Fibroblast of pulmonary artery (primary cell): Measurements from ENCODE around the gene KMT2B.
A peak's percentile ranks its signal among the peaks of the same experiment; 100 is the strongest.

Experiments used
- DNase-seq: peaks from one replicate; pipeline ENCODE4 v3.0.0-alpha.2; 2010; ENCODE audit warnings: low read depth
- H3K4me3 ChIP-seq: replicated peaks from 2 replicates; pipeline ENCODE4 v1.5.1; 2011; ENCODE audit warnings: low read depth, mild to moderate bottlenecking, control low read depth, low read length, moderate library complexity
- TF ChIP-seq, protein P1 (sequence below): IDR thresholded peaks from 2 replicates; pipeline ENCODE4 v1.5.1; 2011; ENCODE audit warnings: mild to moderate bottlenecking, control low read depth, low read length, inconsistent platforms; ENCODE audit errors: missing control alignments

The KMT2B gene, protein sequence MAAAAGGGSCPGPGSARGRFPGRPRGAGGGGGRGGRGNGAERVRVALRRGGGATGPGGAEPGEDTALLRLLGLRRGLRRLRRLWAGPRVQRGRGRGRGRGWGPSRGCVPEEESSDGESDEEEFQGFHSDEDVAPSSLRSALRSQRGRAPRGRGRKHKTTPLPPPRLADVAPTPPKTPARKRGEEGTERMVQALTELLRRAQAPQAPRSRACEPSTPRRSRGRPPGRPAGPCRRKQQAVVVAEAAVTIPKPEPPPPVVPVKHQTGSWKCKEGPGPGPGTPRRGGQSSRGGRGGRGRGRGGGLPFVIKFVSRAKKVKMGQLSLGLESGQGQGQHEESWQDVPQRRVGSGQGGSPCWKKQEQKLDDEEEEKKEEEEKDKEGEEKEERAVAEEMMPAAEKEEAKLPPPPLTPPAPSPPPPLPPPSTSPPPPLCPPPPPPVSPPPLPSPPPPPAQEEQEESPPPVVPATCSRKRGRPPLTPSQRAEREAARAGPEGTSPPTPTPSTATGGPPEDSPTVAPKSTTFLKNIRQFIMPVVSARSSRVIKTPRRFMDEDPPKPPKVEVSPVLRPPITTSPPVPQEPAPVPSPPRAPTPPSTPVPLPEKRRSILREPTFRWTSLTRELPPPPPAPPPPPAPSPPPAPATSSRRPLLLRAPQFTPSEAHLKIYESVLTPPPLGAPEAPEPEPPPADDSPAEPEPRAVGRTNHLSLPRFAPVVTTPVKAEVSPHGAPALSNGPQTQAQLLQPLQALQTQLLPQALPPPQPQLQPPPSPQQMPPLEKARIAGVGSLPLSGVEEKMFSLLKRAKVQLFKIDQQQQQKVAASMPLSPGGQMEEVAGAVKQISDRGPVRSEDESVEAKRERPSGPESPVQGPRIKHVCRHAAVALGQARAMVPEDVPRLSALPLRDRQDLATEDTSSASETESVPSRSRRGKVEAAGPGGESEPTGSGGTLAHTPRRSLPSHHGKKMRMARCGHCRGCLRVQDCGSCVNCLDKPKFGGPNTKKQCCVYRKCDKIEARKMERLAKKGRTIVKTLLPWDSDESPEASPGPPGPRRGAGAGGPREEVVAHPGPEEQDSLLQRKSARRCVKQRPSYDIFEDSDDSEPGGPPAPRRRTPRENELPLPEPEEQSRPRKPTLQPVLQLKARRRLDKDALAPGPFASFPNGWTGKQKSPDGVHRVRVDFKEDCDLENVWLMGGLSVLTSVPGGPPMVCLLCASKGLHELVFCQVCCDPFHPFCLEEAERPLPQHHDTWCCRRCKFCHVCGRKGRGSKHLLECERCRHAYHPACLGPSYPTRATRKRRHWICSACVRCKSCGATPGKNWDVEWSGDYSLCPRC (N-terminal part only)

DNA sequence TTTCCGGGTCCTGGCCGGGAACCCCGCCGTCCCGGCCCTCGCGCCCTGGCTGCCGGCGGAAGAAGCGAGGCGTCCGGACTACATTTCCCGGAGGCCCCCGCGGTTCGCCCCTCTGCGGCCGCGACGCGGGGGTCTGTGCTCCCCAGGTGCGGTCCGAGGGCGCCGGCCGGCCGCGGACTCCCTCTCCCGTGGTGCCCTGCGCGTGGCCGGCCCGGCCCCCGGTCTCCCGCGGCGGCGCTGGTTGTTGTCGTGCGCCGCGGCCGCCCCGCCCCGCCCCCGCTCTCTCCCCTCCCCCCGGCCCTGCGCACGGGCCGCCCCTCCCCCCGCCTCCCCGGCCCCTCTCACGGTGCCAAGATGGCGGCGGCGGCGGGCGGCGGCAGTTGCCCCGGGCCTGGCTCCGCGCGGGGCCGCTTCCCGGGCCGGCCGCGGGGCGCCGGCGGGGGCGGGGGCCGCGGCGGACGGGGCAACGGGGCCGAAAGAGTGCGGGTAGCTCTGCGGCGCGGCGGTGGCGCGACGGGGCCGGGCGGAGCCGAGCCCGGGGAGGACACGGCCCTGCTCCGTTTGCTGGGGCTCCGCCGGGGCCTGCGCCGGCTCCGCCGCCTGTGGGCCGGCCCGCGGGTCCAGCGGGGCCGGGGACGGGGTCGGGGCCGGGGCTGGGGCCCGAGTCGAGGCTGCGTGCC is at the start of gene KMT2B:
KMT2B (plus strand) TSS at position 339 of the 680 bp plus-strand sequence; CDS start at position 355, 16 bp downstream.
- TF ChIP-seq, protein P1, sequence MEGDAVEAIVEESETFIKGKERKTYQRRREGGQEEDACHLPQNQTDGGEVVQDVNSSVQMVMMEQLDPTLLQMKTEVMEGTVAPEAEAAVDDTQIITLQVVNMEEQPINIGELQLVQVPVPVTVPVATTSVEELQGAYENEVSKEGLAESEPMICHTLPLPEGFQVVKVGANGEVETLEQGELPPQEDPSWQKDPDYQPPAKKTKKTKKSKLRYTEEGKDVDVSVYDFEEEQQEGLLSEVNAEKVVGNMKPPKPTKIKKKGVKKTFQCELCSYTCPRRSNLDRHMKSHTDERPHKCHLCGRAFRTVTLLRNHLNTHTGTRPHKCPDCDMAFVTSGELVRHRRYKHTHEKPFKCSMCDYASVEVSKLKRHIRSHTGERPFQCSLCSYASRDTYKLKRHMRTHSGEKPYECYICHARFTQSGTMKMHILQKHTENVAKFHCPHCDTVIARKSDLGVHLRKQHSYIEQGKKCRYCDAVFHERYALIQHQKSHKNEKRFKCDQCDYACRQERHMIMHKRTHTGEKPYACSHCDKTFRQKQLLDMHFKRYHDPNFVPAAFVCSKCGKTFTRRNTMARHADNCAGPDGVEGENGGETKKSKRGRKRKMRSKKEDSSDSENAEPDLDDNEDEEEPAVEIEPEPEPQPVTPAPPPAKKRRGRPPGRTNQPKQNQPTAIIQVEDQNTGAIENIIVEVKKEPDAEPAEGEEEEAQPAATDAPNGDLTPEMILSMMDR, result no peak
- DNase-seq, result no peak
- peak within 1 kb of the TSS; percentile 81 for H3K4me3 ChIP-seq

DNA sequence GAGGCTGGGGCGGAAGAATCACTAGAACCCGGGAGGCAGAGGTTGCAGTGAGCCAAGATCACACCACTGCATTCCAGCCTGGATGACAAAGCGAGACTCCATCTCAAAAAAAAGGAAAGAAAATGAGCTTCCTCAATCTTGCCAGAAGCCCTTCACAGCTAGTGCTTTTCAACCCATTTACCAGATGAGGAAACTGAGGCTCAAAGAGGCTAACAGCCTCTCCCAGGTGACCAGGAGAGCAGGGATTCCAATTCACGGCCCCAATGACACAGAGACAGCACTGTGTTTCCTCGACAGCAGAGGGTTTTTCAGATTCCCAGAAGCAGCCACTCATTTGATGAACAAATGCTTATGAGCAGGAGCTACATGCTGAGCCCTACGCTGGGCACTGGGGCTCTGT is 48.2 kb upstream of the KMT2B start:
- TF ChIP-seq, protein P1, result no peak
- no peak overlapping the region for H3K4me3 ChIP-seq
- DNase-seq, result no peak

DNA sequence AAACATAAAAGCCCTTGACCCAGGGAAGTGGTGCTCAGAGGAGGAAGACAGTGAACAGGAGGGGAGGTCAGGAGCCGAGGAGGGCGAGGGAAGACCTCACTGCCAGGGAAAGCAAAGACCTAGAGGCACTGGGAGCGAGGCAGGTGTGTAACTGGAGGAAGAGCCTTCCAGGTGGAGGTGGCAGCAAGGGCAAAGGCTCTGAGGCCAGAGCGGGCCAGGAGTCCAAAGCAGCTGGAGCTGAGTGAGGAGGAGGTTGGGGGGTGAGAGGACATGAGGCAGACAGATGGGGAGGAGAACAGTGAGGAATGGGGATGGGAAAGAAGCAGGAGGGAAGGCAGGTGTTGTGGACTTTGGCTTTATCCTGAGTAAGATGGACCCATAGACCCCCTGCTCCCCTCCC is 47.8 kb upstream of the KMT2B start:
- DNase-seq, result no peak
- TF ChIP-seq, protein P1, result no peak
- no peak overlapping the region for H3K4me3 ChIP-seq

DNA sequence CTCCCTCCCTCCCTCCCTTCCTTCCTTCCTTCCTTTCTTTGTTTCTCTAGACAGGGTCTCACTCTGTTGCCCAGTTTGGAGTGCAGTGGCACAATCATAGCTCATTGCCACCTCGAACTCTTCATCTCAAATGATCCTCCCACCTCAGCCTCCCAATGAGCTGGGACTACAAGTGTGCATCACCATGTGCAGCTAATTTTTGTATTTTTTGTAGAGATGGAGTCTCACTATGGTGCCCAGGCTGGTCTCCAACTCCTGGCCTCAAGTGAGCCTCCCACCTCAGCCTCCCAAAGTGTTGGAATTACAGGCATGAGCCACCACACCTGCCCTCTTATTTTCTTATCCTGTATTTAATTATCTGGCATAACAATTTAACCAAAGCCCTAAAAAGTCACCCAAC is 47.1 kb upstream of the KMT2B start:
- H3K4me3 ChIP-seq, result no peak overlapping the region
- no peak for DNase-seq
- TF ChIP-seq, protein P1, result no peak

DNA sequence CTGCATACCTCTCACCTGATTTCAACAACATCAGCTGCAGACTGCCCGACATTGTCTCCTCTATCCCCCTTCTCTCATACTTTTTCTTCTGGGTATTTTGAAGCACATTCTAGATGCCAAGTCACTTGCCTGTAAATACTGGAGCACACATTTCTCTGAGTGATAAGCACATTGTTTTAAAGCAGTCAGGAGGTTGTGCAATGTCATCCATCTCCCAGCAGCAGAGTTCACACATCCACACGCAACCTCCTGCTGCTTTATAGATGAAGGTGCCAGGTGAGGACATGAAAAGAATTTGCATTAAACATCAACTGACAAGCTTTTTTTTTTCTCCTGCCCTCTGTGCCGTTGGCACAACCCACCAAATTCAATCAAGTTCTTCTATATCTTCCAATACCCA is 46.0 kb upstream of the KMT2B start:
- TF ChIP-seq, protein P1, result no peak
- no peak overlapping the region for H3K4me3 ChIP-seq
- peak; percentile 56 for DNase-seq
